ENCODE measurements around the gene ZNF583. TPM values are rescaled to one million over a fixed set of nuclear protein-coding genes. Genes with fewer than 3 reads are reported as not detected.

ZNF583 gene
- total RNA-seq, 4 donors from 2014 or later = 3.2 to 12.0 (median 7.6) TPM

DNA sequence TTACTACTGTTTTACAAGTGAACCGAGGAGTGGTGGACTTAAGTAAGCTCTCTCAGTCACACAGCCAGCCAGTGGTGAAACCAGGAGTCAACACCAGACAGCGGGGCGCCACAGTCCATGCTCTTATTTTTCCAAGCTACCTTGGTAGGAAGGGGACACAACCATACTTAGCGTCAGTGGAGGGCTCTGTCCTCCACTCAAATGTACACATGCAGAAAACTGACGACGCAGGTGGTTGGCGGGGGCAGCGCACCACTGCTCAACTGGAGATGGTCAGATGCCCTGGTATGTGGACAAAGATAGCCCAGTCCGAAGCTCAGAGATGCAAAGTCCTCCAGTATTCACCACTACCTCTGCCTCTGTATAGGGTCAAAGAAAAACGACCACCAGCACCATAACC lies 72.0 kb downstream of the ZNF583 start:
- DNase-seq (ENCODE audit: low spot score) (no peak), ATAC-seq (ENCODE audit: low FRiP score) (no peak)
- TF ChIP-seq, protein P1, sequence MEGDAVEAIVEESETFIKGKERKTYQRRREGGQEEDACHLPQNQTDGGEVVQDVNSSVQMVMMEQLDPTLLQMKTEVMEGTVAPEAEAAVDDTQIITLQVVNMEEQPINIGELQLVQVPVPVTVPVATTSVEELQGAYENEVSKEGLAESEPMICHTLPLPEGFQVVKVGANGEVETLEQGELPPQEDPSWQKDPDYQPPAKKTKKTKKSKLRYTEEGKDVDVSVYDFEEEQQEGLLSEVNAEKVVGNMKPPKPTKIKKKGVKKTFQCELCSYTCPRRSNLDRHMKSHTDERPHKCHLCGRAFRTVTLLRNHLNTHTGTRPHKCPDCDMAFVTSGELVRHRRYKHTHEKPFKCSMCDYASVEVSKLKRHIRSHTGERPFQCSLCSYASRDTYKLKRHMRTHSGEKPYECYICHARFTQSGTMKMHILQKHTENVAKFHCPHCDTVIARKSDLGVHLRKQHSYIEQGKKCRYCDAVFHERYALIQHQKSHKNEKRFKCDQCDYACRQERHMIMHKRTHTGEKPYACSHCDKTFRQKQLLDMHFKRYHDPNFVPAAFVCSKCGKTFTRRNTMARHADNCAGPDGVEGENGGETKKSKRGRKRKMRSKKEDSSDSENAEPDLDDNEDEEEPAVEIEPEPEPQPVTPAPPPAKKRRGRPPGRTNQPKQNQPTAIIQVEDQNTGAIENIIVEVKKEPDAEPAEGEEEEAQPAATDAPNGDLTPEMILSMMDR (IDR thresholded peaks at IDR 0.05) = no peak

Other genes with a start within 250 kb of the ZNF583 start
- gene GALP, start 228.3 kb upstream of the ZNF583 start, total RNA-seq = not detected
- gene ZSCAN5B, start 206.5 kb upstream of the ZNF583 start, total RNA-seq = not detected
- gene ZSCAN5C, start 202.1 kb upstream of the ZNF583 start, total RNA-seq = not detected
- gene EDDM13, start 131.6 kb upstream of the ZNF583 start, total RNA-seq = not detected
- gene ZSCAN5A, start 89.5 kb upstream of the ZNF583 start, total RNA-seq = 10 to 100 TPM in 1 of 4 donors, 1 to 10 TPM in 3; 5.9 to 10.3 (median 8.2) TPM
- gene ZNF582, start 10.8 kb upstream of the ZNF583 start, total RNA-seq = 1 to 10 TPM; 4.2 to 7.9 (median 4.9) TPM
- gene ZNF667, start 73.0 kb downstream of the ZNF583 start, total RNA-seq = 1 to 10 TPM; 2.4 to 6.8 (median 3.6) TPM
- 1 to 10 TPM; 1.9 to 6.0 (median 5.2) TPM for gene ZNF471, start 103.5 kb downstream of the ZNF583 start, total RNA-seq
- gene ZFP28, start 134.6 kb downstream of the ZNF583 start, total RNA-seq = 1 to 10 TPM; 4.9 to 9.2 (median 7.4) TPM
- 1 to 10 TPM; 2.0 to 3.0 (median 2.5) TPM for gene ZNF470, start 163.1 kb downstream of the ZNF583 start, total RNA-seq
- gene ZNF71, start 191.0 kb downstream of the ZNF583 start, total RNA-seq = 10 to 100 TPM in 2 of 4 donors, 1 to 10 TPM in 2; 5.8 to 11.2 (median 9.6) TPM
- under 1 TPM in 2 of 4 donors, not detected in 2; 0.37 to 0.48 TPM for gene SMIM17, start 238.8 kb downstream of the ZNF583 start, total RNA-seq